ENCODE measurements around the gene DAW1.

DNA sequence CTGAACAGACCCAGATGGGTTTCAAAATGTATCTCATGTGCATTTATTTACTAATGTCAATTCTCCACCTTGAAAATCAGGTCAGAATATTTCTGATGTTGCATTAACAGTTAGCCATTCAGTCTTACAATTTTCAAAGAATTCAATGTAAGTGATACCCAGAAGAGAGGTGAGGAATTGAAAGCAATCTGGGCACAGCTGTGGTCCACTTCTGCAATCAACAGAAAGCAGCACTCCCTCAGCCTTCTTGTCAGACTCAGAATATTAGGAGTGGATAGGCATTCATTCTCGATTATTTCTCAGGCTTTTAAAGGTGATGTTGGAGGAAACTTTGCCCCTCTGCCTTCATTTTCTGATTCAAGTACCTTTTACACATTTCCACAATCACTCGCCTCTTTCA is 42.1 kb upstream of the DAW1 start:
- TF ChIP-seq, protein P1, sequence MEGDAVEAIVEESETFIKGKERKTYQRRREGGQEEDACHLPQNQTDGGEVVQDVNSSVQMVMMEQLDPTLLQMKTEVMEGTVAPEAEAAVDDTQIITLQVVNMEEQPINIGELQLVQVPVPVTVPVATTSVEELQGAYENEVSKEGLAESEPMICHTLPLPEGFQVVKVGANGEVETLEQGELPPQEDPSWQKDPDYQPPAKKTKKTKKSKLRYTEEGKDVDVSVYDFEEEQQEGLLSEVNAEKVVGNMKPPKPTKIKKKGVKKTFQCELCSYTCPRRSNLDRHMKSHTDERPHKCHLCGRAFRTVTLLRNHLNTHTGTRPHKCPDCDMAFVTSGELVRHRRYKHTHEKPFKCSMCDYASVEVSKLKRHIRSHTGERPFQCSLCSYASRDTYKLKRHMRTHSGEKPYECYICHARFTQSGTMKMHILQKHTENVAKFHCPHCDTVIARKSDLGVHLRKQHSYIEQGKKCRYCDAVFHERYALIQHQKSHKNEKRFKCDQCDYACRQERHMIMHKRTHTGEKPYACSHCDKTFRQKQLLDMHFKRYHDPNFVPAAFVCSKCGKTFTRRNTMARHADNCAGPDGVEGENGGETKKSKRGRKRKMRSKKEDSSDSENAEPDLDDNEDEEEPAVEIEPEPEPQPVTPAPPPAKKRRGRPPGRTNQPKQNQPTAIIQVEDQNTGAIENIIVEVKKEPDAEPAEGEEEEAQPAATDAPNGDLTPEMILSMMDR (IDR thresholded peaks at IDR 0.05) = no peak
- TF ChIP-seq POLR2A (IDR thresholded peaks at IDR 0.05) (no peak), POLR2AphosphoS5 (IDR thresholded peaks at IDR 0.05; ENCODE audit: insufficient read depth in 1 of 2, low read depth in 1 of 2) (no peak)
